Stimulated activated naive CD8-positive, alpha-beta T cell treated with anti-CD3 and anti-CD28 coated beads, Interleukin-15, amount 100 ng/mL, for 72 hours (primary cell): Measurements from ENCODE around the gene TTC4.

Experiments
- ATAC-seq: fragments of 150-1000 bp; cut with Tn5 transposase; 2 replicates; pipeline ENCODE4 v1.10.0; 2021; ENCODE audit warnings: mild to moderate bottlenecking, moderate library complexity
- DNase-seq, 2 donors: peaks; one replicate each; pipeline ENCODE4 v3.0.0; 2021 to 2022
- H3K27ac Mint-ChIP-seq, 2 donors: one replicate each; pipeline ENCODE4 v1.8.0; 2022; ENCODE audit warnings: mild to moderate bottlenecking in 2 of 2, mixed read lengths in 2 of 2, moderate library complexity in 2 of 2
- H3K27me3 Mint-ChIP-seq: one replicate; pipeline ENCODE4 v1.8.0; 2022; ENCODE audit warnings: mixed read lengths
- H3K4me1 Mint-ChIP-seq: one replicate; pipeline ENCODE4 v1.8.0; 2022; ENCODE audit warnings: mild to moderate bottlenecking, mixed read lengths
- H3K4me3 Mint-ChIP-seq, 2 donors: one replicate each; pipeline ENCODE4 v1.8.0; 2022; ENCODE audit warnings: mild to moderate bottlenecking in 2 of 2, mixed read lengths in 2 of 2, moderate library complexity in 1 of 2
- H3K9me3 Mint-ChIP-seq, 2 donors: one replicate each; pipeline ENCODE4 v1.8.0; 2022; ENCODE audit warnings: mixed read lengths in 2 of 2

Gene TTC4

GRCh38 chr1:54721719-54722118, 6.1 kb downstream of the TTC4 start:
- DNase-seq = no peak
- H3K9me3 Mint-ChIP-seq = no peaks in the 10 kb centered on the region

DNA sequence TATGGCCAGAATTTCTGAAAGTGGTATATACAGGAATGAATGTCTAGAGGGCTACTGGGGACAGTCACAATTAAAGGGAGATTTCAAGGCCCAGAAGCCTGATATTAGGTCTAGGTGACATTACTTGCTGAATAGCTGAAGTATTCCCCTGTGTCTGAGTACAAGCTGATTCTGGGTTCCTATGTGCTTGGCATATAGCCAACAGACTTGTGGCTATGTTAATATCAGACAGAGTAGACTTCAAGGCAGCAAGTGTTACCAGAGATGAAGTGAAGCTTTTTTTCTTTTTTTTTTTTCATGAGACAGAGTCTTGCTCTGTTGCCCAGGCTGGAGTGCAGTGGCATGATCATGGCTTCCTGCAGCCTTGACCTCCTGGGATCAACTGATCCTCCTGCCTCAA, 8.3 kb downstream of the TTC4 start:
- peaks cover 4% of the 10 kb centered on the region for H3K4me1 Mint-ChIP-seq
- no peak overlapping the region for H3K4me3 Mint-ChIP-seq
- DNase-seq (no peak), ATAC-seq (no peak)
- H3K9me3 Mint-ChIP-seq = no peaks in the 10 kb centered on the region
- no peaks in the 10 kb centered on the region for H3K27me3 Mint-ChIP-seq
- no peak overlapping the region for H3K27ac Mint-ChIP-seq

More at GRCh38 chr1:54721719-54722118, 6.1 kb downstream of the TTC4 start:
- H3K4me3 Mint-ChIP-seq = no peak overlapping the region
- H3K27ac Mint-ChIP-seq = no peak overlapping the region
- H3K27me3 Mint-ChIP-seq = no peaks in the 10 kb centered on the region
- peaks cover 20% of the 10 kb centered on the region for H3K4me1 Mint-ChIP-seq
- no peak for ATAC-seq

DNA sequence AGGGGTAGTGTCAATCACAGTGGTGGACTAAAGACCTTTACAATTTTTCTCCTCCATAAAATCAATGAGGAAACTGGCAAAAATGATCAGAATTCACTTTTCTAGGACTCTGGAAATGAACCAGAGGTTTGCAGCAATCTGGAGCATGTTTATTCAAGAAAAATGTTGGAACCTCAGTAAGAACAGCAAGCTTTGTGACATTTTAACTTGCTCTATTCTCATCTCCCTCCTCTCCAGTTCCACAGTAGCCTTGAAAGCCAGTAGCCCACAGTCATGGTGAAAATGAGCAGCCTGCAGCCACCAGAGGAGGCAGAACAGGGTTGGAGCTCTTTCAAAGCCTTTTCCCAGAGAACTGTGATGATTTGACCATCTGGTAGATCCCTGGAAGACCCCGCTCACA, 9.1 kb downstream of the TTC4 start:
- ATAC-seq = no peak
- Mint-ChIP-seq H3K4me3 (no peak overlapping the region), H3K27me3 (no peaks in the 10 kb centered on the region), H3K4me1 (no peaks in the 10 kb centered on the region), H3K9me3 (no peaks in the 10 kb centered on the region), H3K27ac (no peak overlapping the region)
- no peak for DNase-seq

DNA sequence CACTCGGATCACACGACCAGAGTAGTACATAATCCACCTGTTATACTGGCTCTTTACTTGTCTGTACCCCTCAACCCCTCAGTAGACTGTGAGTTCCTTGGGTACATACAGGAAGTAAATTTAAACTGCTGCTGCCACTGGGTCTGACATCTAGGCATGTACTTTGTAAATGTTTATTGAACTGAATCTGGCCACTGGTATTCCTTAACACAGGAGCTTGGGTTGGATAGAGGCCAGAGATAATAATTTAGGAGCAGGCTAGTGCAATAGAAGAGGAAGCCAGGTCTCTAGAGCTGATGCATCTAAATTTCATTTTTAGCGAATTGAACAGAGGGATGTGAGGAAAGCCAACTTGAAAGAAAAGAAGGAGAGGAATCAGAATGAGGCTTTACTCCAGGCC, 12.4 kb downstream of the TTC4 start:
- Mint-ChIP-seq H3K9me3 (no peaks in the 10 kb centered on the region), H3K4me3 (no peak overlapping the region), H3K27ac (no peak overlapping the region), H3K27me3 (no peaks in the 10 kb centered on the region), H3K4me1 (no peaks in the 10 kb centered on the region)
- ATAC-seq (no peak), DNase-seq (no peak)

DNA sequence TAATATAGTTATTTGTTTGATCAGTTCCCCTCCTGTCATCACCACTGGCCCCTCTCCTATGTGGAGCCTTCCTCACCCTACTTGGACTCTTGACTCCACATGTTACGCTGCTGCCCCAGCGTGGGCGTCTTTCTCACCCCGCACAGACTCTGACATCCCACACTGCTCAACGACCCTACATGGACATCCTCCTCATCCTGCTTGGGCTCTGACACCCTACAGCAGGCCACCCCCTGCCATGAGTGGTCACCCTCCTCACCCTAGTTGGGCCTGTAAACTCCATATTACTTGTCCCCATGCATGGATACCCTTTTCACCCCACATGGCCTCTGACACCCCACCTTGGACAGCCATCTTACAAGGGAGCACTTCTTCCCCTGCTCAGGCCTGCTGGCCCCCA, 21.0 kb downstream of the TTC4 start:
- Mint-ChIP-seq H3K4me1 (no peaks in the 10 kb centered on the region), H3K27me3 (no peaks in the 10 kb centered on the region), H3K27ac (peak overlapping the region in 1 of 2 donors; percentile 35), H3K4me3 (no peak overlapping the region), H3K9me3 (no peaks in the 10 kb centered on the region)
- DNase-seq (no peak), ATAC-seq (no peak)

- Mint-ChIP-seq H3K4me3 (no peak overlapping the region), H3K9me3 (no peaks in the 10 kb centered on the region), H3K27ac (peak overlapping the region in 1 of 2 donors; percentile 25), H3K27me3 (no peaks in the 10 kb centered on the region), H3K4me1 (no peaks in the 10 kb centered on the region)
- DNase-seq = no peak
- no peak for ATAC-seq
Measured at GRCh38 chr1:54738244-54738643, 22.6 kb downstream of the TTC4 start.

DNA sequence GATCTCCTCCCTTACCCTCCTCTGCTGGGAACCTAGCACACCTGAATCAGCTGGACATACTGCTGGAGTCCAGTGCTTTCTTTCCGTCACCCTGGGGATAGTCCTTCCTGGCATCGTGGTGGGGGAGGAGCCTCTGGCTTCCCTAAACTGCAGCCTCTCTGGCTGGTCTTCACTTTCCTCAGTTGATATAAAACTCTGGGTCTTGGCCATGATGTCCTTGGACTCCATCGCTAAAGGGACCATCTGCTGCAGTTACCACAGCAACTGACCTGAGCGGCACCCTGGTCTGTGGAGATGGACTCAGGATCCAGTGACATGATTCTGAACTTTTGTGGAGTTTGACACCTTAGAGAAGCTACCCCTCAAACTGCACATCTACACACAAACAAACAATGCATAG, 25.9 kb downstream of the TTC4 start:
- ATAC-seq (no peak), DNase-seq (no peak)
- H3K4me3 Mint-ChIP-seq = no peak overlapping the region
- H3K4me1 Mint-ChIP-seq = no peaks in the 10 kb centered on the region
- no peaks in the 10 kb centered on the region for H3K9me3 Mint-ChIP-seq
- H3K27ac Mint-ChIP-seq = peak overlapping the region in 1 of 2 donors; percentile 67
- no peaks in the 10 kb centered on the region for H3K27me3 Mint-ChIP-seq

GRCh38 chr1:54742282-54742681, 26.6 kb downstream of the TTC4 start:
- H3K27me3 Mint-ChIP-seq = no peaks in the 10 kb centered on the region

DNA sequence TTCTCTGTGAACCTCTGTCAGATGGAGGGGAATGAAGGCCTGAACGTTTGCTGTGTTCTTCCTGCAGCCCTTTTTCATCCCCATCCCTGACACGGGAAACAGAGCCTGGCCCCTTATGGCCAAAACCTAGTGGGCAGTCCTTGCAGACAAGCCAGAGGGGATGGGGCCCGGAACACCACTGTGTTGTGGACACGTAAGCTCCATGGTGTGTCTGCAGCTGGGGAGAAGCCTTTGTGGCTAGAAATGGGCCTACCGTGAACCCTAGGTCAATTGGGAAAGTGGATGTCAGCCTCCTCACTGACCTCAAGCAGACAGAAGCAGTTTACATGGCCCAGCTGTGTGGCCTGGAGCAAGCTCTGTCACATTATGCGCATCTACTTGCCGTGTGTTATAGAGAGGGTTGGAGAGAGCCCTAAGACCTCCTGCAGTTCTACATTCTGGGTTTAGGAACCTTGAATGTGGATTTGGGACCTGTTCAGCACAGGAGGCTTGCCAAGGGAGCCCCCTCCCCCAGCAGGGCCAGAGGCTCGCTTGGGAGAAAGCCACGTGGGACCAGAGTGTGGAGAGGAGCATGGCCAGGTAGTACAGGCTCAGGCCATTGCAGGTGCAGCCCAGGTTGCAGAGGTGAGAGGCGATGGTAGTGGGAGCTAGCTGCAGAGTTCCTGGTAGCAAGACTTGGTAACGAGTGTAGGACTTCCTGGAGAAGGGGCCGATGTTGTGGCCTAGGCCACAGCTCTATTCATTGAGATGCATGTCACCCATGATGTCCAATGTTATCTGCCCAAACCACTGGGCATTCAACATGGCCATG, 28.0 kb downstream of the TTC4 start:
- Mint-ChIP-seq H3K4me1 (no peaks in the 10 kb centered on the region), H3K4me3 (no peak overlapping the region), H3K27ac (no peak overlapping the region), H3K9me3 (no peaks in the 10 kb centered on the region), H3K27me3 (no peaks in the 10 kb centered on the region)
- DNase-seq (no peak), ATAC-seq (no peak)

More at GRCh38 chr1:54742282-54742681, 26.6 kb downstream of the TTC4 start:
- Mint-ChIP-seq H3K4me3 (no peak overlapping the region), H3K9me3 (no peaks in the 10 kb centered on the region), H3K4me1 (no peaks in the 10 kb centered on the region), H3K27ac (peak overlapping the region in 1 of 2 donors; percentile 34)
- ATAC-seq = no peak
- no peak for DNase-seq

- no peak overlapping the region for H3K27ac Mint-ChIP-seq
- ATAC-seq = no peak
- no peak overlapping the region for H3K4me3 Mint-ChIP-seq
- no peak for DNase-seq
- H3K27me3 Mint-ChIP-seq = no peaks in the 10 kb centered on the region
- no peaks in the 10 kb centered on the region for H3K4me1 Mint-ChIP-seq
- no peaks in the 10 kb centered on the region for H3K9me3 Mint-ChIP-seq
Measured at GRCh38 chr1:54744696-54745095, 29.0 kb downstream of the TTC4 start.

DNA sequence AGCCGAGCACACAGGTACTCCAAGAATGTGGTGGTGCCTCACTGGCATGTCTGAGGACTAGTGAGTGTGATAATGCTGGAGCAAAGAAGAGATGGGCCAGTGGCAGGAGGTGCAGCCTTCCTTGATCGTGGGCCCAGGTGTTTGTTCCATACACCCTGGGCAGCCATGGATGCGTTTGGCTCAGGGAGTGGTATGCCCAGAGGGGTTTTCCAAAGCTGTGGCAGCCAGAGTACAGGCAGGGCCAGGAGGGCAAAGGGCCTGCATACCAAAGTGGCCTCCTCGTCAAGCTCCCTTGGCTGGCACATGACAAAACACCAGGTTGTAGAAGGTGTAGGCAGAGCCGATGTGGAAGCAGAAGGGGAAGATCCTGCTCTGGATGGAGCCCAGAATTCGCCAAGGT, 29.6 kb downstream of the TTC4 start:
- no peaks in the 10 kb centered on the region for H3K9me3 Mint-ChIP-seq
- no peak overlapping the region for H3K4me3 Mint-ChIP-seq
- ATAC-seq (no peak), DNase-seq (no peak)
- no peaks in the 10 kb centered on the region for H3K4me1 Mint-ChIP-seq
- H3K27ac Mint-ChIP-seq = no peak overlapping the region
- no peaks in the 10 kb centered on the region for H3K27me3 Mint-ChIP-seq

- Mint-ChIP-seq H3K27me3 (no peaks in the 10 kb centered on the region), H3K9me3 (no peaks in the 10 kb centered on the region), H3K4me3 (no peak overlapping the region), H3K27ac (no peak overlapping the region), H3K4me1 (no peaks in the 10 kb centered on the region)
- no peak for DNase-seq
- no peak for ATAC-seq
Measured at GRCh38 chr1:54745864-54746263, 30.2 kb downstream of the TTC4 start.

- Mint-ChIP-seq H3K4me3 (no peak overlapping the region), H3K27ac (no peak overlapping the region), H3K27me3 (no peaks in the 10 kb centered on the region), H3K9me3 (no peaks in the 10 kb centered on the region), H3K4me1 (no peaks in the 10 kb centered on the region)
- ATAC-seq (no peak), DNase-seq (no peak)
Measured at GRCh38 chr1:54748094-54748835, 32.6 kb downstream of the TTC4 start.

DNA sequence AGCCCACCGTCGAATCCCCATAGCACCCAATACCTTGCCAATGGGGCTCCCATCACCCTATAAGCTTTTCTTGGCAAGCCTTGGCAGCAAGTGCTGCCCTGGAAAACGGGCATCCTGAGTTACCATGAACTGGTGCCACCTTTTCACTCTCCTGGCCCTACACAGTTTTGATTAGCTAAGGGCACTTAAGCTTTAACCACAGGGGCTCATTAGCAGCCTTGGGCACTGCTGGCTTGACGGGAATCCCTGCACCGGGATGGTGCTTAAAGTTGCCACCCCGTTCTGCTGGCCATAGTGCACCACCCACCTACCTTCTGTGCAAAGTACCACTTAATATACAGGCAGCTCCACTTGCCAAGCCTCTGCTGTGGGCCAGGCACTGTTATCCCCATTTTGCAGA, 34.9 kb downstream of the TTC4 start:
- Mint-ChIP-seq H3K4me1 (no peaks in the 10 kb centered on the region), H3K9me3 (no peaks in the 10 kb centered on the region), H3K27ac (no peak overlapping the region), H3K27me3 (no peaks in the 10 kb centered on the region), H3K4me3 (no peak overlapping the region)
- ATAC-seq = no peak
- no peak for DNase-seq

DNA sequence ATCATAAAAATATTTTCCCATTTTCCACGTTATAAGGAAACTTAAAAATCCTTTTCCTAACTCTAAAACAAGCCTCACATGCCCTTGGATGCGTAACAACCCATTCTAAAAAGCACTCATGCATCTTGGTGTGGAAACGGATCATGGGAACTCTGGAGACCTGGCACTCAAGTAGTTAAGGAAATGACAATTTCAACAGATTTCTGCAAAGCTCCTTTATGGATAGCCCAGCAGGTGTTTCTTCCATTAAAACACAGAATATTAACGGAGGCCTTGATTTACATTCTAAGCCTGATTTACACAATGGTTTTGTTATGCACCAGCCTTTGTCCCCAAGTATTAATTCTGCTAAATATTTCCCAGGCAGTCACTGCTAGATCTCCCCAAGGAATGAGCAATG, 35.8 kb downstream of the TTC4 start:
- ATAC-seq (no peak), DNase-seq (no peak)
- no peaks in the 10 kb centered on the region for H3K4me1 Mint-ChIP-seq
- no peaks in the 10 kb centered on the region for H3K9me3 Mint-ChIP-seq
- H3K27ac Mint-ChIP-seq = no peak overlapping the region
- H3K4me3 Mint-ChIP-seq = no peak overlapping the region
- no peaks in the 10 kb centered on the region for H3K27me3 Mint-ChIP-seq

DNA sequence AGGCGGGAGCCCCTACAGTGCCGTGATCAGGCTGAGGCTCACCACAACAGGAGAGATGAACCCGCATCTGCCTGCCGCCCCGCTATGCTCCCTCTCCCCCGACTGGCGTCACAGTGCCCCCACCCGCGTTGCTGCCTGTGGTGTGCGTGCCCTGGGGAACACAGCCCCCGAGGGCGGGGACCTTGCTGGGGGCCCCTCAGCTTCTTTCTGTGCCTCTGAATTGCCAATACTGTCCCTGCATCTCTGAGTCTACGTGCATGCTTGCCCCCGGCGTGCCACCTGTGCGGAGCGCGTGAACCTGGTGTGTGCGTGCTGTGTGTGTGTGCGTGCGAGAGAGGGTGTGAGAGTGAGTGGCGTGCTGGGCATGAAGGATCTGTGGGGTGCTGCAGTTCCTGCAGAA, 38.4 kb downstream of the TTC4 start:
- no peak for DNase-seq
- Mint-ChIP-seq H3K27ac (no peak overlapping the region), H3K4me3 (no peak overlapping the region), H3K4me1 (no peaks in the 10 kb centered on the region), H3K27me3 (no peaks in the 10 kb centered on the region), H3K9me3 (no peaks in the 10 kb centered on the region)
- peak; percentile 24 for ATAC-seq
